ENCODE measurements around the gene CHRM4.

CHRM4 gene

DNA sequence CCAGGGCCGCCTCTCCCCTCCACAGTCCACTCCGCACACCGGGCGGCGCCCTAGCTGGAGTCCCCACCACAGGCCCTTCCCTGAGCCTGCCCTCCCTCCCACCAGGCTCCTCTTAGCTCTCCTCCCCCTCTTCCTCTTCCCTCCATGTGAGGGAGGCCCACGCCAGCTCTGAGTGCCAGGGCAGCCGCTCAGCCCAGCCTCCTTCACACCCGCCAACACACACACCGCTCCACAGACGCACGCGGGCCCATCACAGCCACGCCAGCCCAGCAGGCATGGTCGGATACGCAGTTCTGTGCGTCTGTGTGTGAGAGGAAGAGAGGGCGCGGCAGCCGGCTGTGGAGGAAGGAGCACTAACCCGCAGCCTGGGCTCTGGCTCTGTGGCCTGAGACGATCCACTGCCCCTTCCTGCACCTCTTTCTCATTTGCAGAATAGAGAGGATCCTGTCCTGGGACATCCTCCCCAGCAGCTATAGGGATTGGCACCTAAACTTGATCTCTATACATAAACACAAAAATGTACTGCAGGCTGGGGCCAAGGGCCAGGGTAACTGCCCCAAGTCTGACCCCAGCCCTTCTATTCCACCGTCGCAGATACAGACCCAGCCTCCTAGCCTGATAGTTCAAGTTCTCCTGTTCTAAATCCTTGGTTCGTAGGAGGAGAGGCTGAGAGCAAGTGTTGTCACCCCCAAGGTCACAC is 3.5 kb downstream of the CHRM4 start:
- H3K9me3 ChIP-seq (ENCODE audit: insufficient read depth, low read depth, low read length): no peaks in the 10 kb centered on the region
- H3K36me3 ChIP-seq (ENCODE audit: insufficient read depth, low read length): peaks cover 3% of the 10 kb centered on the region; the same call in 1 of the 2 replicates
- no peak overlapping the region for H3K27ac ChIP-seq (ENCODE audit: low read depth, low read length)
- H3K4me3 ChIP-seq (ENCODE audit: low read length): no peak overlapping the region
- peaks cover 70% of the 10 kb centered on the region for H3K27me3 ChIP-seq (ENCODE audit: insufficient read depth, low read length)
- peaks cover 17% of the 10 kb centered on the region for H3K4me1 ChIP-seq (ENCODE audit: insufficient read depth, low read length)
- 37% methylated on average over 24 of the region's 24 CpGs for WGBS
- no peak overlapping the region for H3K9ac ChIP-seq (ENCODE audit: low read depth, low read length)

DNA sequence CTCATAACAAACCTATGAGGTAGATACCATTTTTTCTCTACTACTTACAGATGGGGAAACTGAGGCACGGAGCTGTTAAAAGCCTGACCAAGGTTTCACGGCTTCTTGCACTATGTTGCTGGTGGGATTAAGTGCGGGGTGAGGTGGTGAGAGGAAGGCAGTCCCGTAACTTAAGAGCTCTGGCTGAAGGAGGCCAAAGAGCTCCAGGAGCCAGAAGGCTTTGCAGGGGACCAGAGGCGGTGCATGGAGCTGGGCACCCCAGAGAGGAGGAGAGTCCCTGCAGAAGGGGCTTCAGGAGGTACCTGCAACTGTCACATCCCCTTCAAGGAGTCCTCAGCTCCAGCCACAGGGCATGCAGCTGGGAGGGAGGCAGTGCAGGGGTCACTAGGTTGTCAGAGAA is 4.1 kb downstream of the CHRM4 start:
- Histone ChIP-seq H3K4me1 (ENCODE audit: insufficient read depth, low read length) (peaks cover 23% of the 10 kb centered on the region), H3K27ac (ENCODE audit: low read depth, low read length) (no peak overlapping the region), H3K27me3 (ENCODE audit: insufficient read depth, low read length) (peaks cover 65% of the 10 kb centered on the region), H3K9ac (ENCODE audit: low read depth, low read length) (no peak overlapping the region), H3K9me3 (ENCODE audit: insufficient read depth, low read depth, low read length) (no peaks in the 10 kb centered on the region), H3K4me3 (ENCODE audit: low read length) (no peak overlapping the region), H3K36me3 (ENCODE audit: insufficient read depth, low read length) (peaks cover 3% of the 10 kb centered on the region; the same call in 1 of the 2 replicates)
- 87% methylated on average over 5 of the region's 5 CpGs for WGBS

DNA sequence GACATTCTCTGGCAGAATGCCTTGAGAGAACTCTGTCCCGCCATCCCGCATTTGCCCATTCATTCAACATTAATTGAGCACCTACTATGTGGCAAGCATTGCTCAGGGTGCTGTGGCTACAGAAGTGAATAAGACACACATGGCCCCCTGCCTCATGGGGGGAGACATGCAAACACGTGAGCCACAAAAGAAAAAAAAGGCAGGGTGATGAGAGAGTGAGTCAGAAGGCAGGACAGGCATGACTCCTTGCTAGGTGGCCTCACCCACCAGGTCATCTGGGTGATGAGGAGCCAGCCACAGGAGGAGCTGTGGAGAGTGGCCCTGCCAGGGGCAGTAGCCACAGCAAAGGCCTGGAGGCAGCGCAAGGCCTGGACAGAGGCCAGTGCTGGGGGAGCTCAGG is 4.9 kb downstream of the CHRM4 start:
- Histone ChIP-seq H3K9me3 (ENCODE audit: insufficient read depth, low read depth, low read length) (no peaks in the 10 kb centered on the region), H3K27ac (ENCODE audit: low read depth, low read length) (no peak overlapping the region), H3K9ac (ENCODE audit: low read depth, low read length) (no peak overlapping the region), H3K27me3 (ENCODE audit: insufficient read depth, low read length) (peaks cover 57% of the 10 kb centered on the region), H3K4me1 (ENCODE audit: insufficient read depth, low read length) (peaks cover 23% of the 10 kb centered on the region), H3K4me3 (ENCODE audit: low read length) (no peak overlapping the region), H3K36me3 (ENCODE audit: insufficient read depth, low read length) (peaks cover 3% of the 10 kb centered on the region; the same call in 1 of the 2 replicates)
- 88% methylated on average over 4 of the region's 4 CpGs for WGBS

DNA sequence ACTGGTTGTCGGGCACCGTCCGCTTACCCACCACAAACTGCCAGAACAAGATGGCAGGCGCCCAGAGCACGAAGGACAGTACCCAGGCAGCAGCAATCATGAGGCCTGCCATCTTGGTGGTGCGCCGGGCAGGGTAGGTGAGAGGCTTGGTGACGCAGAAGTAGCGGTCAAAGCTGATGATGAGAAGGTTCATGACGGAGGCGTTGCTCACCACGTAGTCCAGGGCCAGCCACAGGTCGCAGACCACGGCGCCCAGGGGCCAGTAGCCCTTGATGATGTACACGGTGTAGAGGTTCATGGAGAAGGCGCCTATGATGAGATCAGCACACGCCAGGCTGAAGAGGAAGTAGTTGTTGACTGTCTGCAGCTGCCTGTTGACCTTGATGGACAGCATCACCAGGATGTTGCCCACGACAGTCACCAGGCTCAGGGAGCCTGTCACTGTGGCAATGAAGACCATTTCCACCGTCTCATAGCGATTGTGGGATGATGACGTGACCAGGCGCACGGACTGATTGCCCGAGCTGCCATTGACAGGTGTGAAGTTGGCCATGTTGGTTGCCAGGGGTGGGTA is 5.5 kb downstream of the CHRM4 start:
- Histone ChIP-seq H3K4me3 (ENCODE audit: low read length) (no peak overlapping the region), H3K27ac (ENCODE audit: low read depth, low read length) (no peak overlapping the region), H3K4me1 (ENCODE audit: insufficient read depth, low read length) (peaks cover 23% of the 10 kb centered on the region), H3K36me3 (ENCODE audit: insufficient read depth, low read length) (peaks cover 3% of the 10 kb centered on the region; the same call in 1 of the 2 replicates), H3K9ac (ENCODE audit: low read depth, low read length) (no peak overlapping the region), H3K9me3 (ENCODE audit: insufficient read depth, low read depth, low read length) (no peaks in the 10 kb centered on the region), H3K27me3 (ENCODE audit: insufficient read depth, low read length) (peaks cover 51% of the 10 kb centered on the region)
- WGBS: 97% methylated on average over 25 of the region's 25 CpGs

DNA sequence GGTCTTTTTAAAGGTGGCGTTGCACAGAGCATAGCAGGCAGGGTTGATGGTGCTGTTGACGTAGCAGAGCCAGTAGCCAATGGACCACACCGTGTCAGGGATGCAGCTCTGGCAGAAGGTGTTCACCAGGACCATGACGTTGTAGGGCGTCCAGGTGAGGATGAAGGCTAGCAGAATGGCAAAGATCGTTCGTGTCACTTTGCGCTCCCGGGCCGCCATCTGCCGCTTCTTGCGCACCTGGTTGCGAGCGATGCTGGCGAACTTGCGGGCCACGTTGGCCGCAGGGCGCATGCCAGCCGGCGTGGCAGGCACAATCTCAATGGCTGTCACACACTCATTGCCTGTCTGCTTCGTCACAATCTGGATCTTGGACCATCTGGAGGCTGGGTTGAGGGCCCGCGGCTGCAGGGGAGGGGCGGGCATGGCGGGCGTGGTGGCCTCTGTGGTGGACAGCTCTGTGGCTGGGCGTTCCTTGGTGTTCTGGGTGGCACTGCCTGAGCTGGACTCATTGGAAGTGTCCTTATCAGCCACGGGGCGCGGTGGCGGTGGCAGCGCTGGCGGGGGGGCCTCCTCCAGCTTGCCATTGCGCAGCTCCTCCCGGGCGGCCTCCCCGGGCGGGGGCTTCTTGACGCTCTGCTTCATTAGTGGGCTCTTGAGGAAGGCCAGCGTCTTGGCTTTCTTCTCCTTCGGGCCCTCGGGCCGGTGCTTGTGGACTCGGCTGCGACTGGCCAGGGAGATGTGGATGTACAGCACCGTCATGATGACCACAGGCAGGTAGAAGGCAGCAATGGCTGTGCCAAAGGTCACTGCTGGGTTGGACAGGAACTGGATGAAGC is 6.2 kb downstream of the CHRM4 start:
- 95% methylated on average over 47 of the region's 47 CpGs for WGBS
- H3K4me3 ChIP-seq (ENCODE audit: low read length): no peak overlapping the region

DNA sequence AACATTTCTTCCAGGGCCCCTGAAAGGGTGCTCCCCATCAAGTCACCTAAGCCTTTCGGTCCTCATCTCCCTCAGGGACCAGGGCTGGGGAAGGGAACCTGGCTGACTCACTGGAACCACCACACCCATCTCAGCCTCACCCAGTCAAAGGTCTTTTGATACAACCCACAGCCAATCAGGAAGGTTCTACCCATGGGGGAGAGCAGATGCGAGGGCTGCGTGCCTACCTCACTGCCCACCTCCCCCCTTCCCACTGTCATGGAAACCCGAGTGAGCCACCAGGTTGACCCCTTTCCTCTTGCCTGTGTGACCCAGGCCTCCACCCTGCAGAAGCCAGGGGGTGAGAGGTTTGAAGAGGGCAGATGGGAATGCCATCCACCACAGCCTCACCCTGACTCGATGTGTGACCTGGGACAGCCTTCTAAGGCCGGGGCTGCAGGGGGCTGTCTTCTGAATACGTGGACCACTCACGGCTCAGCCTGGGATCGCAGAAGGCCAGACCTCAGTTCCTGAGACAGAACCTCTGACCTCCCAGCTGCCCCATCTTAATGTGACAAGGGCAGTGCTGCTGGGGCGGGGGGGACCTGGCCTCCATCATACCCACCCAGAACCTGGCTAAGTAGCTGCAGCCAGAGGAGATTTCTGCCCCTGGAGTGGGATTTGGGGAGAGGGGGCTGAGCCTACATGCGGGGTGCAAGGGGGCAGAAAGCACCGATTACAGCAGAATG is 7.4 kb downstream of the CHRM4 start:
- no peak overlapping the region for H3K9ac ChIP-seq (ENCODE audit: low read depth, low read length)
- no peaks in the 10 kb centered on the region for H3K9me3 ChIP-seq (ENCODE audit: insufficient read depth, low read depth, low read length)

More for the DNA sequence above, 6.2 kb downstream of the CHRM4 start:
- Histone ChIP-seq H3K4me1 (ENCODE audit: insufficient read depth, low read length) (peaks cover 23% of the 10 kb centered on the region), H3K36me3 (ENCODE audit: insufficient read depth, low read length) (peaks cover 3% of the 10 kb centered on the region; the same call in 1 of the 2 replicates), H3K9me3 (ENCODE audit: insufficient read depth, low read depth, low read length) (no peaks in the 10 kb centered on the region), H3K27me3 (ENCODE audit: insufficient read depth, low read length) (peaks cover 44% of the 10 kb centered on the region), H3K9ac (ENCODE audit: low read depth, low read length) (no peak overlapping the region), H3K27ac (ENCODE audit: low read depth, low read length) (no peak overlapping the region)

DNA sequence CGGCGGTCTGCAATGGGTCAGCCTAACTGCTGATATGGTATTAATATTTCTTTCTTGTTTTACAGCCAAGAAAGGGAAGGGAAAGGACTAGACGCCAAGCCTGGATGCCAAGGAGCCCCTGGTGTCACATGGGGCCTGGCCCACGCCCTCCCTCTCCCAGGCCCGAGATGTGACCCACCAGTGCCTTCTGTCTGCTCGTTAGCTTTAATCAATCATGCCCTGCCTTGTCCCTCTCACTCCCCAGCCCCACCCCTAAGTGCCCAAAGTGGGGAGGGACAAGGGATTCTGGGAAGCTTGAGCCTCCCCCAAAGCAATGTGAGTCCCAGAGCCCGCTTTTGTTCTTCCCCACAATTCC is 8.2 kb downstream of the CHRM4 start:
- Histone ChIP-seq H3K36me3 (ENCODE audit: insufficient read depth, low read length) (peaks cover 3% of the 10 kb centered on the region; the same call in 1 of the 2 replicates), H3K9me3 (ENCODE audit: insufficient read depth, low read depth, low read length) (no peaks in the 10 kb centered on the region), H3K9ac (ENCODE audit: low read depth, low read length) (no peak overlapping the region), H3K27me3 (ENCODE audit: insufficient read depth, low read length) (peaks cover 24% of the 10 kb centered on the region), H3K4me1 (ENCODE audit: insufficient read depth, low read length) (peaks cover 22% of the 10 kb centered on the region), H3K4me3 (ENCODE audit: low read length) (no peak overlapping the region), H3K27ac (ENCODE audit: low read depth, low read length) (no peak overlapping the region)
- WGBS: 85% methylated on average over 7 of the region's 7 CpGs

More for the DNA sequence above, 7.4 kb downstream of the CHRM4 start:
- Histone ChIP-seq H3K36me3 (ENCODE audit: insufficient read depth, low read length) (peaks cover 3% of the 10 kb centered on the region; the same call in 1 of the 2 replicates), H3K27me3 (ENCODE audit: insufficient read depth, low read length) (peaks cover 32% of the 10 kb centered on the region), H3K4me3 (ENCODE audit: low read length) (no peak overlapping the region), H3K27ac (ENCODE audit: low read depth, low read length) (no peak overlapping the region), H3K4me1 (ENCODE audit: insufficient read depth, low read length) (peaks cover 27% of the 10 kb centered on the region)
- 86% methylated on average over 11 of the region's 12 CpGs for WGBS

DNA sequence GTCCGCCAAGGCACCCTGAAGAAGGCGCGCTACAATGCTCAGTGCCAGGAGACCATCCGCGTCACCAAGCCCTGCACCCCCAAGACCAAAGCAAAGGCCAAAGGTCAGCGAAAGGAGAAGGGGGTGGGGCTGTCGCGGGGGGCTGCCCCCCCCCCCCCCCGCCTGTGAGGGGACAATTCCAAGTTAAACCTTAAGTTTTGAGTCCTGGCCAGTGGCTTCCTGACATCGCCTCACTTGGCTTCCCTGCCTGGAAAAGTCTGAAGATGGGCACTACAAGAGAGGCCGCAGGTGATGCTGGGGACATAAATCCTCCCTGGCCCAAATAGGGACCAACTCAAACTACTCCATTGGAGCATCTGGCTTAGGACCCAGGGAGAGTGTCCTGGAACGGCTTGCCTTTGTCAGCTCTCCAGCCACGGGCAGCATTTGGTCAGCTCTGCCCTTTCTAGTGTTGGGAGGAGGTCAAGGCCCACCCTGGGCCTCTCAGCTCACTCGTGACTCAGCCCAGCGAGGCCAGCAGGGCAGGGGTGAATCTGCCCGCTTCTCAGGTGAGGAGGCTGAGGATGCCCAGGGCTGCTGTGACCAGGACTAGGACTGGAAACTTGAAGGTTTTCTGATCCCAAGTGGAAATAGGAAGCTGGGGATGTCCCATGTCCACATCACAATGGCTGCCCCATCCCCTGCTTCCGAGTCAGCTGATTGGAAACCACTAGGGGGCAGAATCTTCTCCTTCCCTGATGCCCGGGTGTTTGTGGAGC is 8.8 kb downstream of the CHRM4 start:
- Histone ChIP-seq H3K27me3 (ENCODE audit: insufficient read depth, low read length) (peaks cover 19% of the 10 kb centered on the region), H3K36me3 (ENCODE audit: insufficient read depth, low read length) (peaks cover 6% of the 10 kb centered on the region; the same call in 1 of the 2 replicates), H3K27ac (ENCODE audit: low read depth, low read length) (no peak overlapping the region; the same call in 1 of the 2 replicates), H3K9ac (ENCODE audit: low read depth, low read length) (peak overlapping the region; percentile 96), H3K4me3 (ENCODE audit: low read length) (peak overlapping the region; percentile 89), H3K4me1 (ENCODE audit: insufficient read depth, low read length) (peaks cover 18% of the 10 kb centered on the region), H3K9me3 (ENCODE audit: insufficient read depth, low read depth, low read length) (no peaks in the 10 kb centered on the region)
- 35% methylated on average over 18 of the region's 18 CpGs for WGBS

DNA sequence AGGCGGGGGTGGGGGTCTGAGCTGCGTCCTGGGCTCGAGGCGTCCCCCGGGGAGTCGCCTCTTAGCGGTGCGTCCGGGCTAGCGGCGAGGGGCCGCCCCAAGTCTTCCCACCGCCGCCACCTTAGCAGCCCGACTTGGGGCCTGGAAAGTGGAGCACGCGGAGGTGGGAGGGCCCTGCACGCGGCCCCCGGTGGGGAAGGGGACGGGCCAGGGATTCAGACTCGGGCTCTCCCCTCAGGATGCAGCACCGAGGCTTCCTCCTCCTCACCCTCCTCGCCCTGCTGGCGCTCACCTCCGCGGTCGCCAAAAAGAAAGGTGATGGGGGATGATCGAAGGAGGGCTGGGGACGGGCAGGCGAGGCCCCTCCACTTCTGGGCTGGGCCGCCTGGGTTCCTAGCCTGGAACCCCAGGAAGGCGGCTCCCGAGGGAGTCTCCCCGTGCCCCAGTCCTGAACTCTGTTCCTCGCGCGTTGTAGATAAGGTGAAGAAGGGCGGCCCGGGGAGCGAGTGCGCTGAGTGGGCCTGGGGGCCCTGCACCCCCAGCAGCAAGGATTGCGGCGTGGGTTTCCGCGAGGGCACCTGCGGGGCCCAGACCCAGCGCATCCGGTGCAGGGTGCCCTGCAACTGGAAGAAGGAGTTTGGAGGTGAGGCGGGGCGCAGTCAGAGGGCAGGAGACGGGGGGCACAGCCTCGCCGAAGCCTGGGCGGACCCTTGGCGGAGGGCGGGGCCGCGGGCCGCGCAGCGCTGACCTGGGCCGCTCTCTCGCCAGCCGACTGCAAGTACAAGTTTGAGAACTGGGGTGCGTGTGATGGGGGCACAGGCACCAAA is 9.5 kb downstream of the CHRM4 start:
- H3K4me1 ChIP-seq (ENCODE audit: insufficient read depth, low read length): peaks cover 15% of the 10 kb centered on the region

More for the DNA sequence above, 9.5 kb downstream of the CHRM4 start:
- peak overlapping the region; percentile 92 for H3K27ac ChIP-seq (ENCODE audit: low read depth, low read length)
- peaks cover 13% of the 10 kb centered on the region; the same call in 1 of the 2 replicates for H3K36me3 ChIP-seq (ENCODE audit: insufficient read depth, low read length)
- under 1% methylated on average over 64 of the region's 66 CpGs for WGBS
- peak overlapping the region; percentile 96 for H3K9ac ChIP-seq (ENCODE audit: low read depth, low read length)
- peak overlapping the region; percentile 89 for H3K4me3 ChIP-seq (ENCODE audit: low read length)
- H3K27me3 ChIP-seq (ENCODE audit: insufficient read depth, low read length): peaks cover 11% of the 10 kb centered on the region
- H3K9me3 ChIP-seq (ENCODE audit: insufficient read depth, low read depth, low read length): no peaks in the 10 kb centered on the region

Measured in HUES64 (cell line).